HG03520 (cell line): ENCODE measurements around the gene TSPAN7.

Experiments
- ATAC-seq: cut with Tn5 transposase; IDR thresholded peaks from one replicate; pipeline ENCODE4 v1.9.1; 2021; ENCODE audit warnings: mild to moderate bottlenecking, moderate library complexity; ENCODE audit not compliant: unreplicated experiment

Gene TSPAN7, protein sequence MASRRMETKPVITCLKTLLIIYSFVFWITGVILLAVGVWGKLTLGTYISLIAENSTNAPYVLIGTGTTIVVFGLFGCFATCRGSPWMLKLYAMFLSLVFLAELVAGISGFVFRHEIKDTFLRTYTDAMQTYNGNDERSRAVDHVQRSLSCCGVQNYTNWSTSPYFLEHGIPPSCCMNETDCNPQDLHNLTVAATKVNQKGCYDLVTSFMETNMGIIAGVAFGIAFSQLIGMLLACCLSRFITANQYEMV

GRCh38 chrX:38561126-38561868 lies at the start of gene TSPAN7:
Gene TSPAN7, plus strand, starts transcription at chrX:38561542. Its CDS starts 5 bp downstream, at chrX:38561547.
- ATAC-seq: peak; percentile 71

- ATAC-seq: no peak
Measured at GRCh38 chrX:38513112-38513742, 48.1 kb upstream of the TSPAN7 start.

DNA sequence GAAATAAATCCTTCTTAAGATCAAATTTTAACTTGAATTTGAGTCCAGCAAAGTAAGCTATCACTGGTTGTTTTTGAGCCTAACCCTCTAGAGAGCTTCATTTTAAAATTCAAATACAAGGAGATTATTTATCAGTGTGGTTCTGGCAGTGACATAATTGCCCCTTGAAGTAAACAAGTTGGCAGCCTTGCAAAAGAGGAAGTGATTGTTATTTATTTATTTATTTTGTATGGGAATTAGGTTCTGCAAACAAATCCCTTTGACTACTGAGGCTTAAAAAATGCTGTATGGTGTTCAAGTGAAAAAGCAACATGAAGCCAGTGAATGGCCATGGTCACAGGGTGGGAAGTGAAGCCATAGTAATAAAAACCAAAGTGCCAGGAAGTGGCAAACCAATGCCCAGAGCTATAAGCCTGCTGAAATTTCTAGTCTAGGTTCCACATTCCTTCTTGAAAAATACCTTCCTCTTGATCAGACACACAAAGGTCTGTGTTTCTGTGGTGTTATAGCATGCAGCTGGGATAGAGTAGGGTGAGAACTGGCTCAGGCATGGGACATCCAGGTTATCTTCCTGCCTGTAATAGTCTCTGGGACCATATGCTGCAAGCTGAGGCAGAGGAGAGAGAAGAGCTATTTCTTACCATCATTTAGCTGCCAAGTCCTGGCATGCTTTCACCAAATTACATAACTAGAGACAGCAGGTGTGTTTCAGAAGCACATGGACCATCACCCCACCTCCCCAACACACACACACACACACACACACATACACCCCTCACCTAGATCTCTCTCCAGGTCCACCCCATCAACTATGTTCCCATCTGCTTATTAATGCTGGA lies 47.1 kb upstream of the TSPAN7 start:
- ATAC-seq: no peak

DNA sequence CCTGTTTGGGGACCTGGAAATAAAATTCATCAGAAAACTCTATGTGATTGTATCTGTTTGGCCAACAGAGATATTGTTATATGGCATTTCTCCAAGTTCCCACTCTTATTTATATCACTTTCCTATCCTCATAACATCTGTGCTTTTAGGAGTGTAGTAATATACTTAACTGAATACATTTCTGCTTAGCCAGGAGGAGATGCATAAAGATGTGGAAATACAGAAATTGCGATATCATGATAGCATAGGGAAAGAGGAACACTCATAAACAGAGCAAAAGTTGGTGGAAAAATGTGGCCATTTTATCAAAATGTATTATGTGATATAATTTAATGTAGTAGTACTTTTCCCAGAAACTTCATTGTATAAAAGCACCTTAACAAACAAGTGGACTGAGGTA lies 46.1 kb upstream of the TSPAN7 start:
- ATAC-seq: no peak

DNA sequence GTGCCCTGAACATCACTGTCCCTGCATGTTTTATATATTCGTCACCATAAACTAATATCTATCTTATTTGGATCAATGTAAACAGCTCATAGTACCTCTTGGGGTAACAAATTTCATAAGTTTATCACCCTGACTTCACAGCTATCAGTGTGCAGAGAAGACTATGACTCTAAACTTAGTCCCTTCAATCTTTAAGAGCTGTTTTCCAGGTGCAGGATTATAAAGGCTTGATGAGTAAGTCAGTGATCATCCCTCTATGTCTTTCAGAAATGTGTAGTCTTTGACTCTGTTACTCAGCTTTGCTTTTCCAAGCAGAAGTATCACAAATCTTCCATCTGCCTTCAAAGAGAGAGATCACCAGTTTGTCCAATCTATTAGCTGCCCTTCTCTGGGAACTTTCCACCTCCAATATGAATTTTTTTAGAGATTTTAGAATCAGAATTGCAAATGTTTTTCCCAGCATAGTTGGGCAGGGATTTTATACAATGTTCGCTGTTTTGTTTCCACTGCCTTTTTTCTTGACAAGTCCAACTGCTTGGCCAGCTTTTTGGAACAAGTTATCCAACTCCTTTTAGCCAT lies 45.1 kb upstream of the TSPAN7 start:
- ATAC-seq: no peak

DNA sequence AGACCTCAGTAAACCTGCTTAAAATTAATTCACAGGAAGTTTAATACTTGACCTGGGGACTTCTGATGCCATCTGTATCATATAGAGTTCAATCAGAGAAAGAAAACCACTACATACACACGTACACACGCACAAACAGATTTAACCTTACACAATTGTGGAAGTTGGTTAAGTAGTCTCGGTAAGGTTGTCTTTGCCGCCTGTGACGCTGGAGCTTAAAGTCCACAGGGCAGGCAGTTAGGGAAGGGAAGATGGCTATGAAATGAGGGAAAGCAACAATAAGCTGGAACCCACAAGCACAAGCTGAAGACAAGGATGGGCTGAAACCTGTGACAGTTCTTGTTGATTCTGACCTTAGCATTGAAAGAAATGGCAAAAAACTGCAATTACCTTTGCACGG lies 41.7 kb upstream of the TSPAN7 start:
- no peak for ATAC-seq

DNA sequence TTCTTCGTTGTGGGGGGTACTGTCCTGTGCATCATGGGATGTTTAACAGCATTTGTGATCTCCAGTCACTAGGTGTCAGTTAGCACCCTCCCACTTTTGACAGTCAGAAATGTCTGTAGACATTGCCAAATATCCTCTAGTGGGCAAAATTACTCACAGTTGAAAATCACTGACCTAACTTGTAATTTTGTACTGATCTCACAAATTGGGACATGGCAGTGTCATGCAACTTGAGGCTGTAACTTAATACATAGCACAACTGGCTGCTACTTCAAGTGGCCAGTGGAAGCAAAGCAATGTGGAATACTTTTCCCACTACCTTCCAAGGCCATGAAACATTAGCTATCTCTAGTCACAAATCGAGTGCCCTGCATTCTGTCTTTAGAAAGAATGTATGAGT lies 23.2 kb upstream of the TSPAN7 start:
- ATAC-seq: no peak

- ATAC-seq: no peak
Measured at GRCh38 chrX:38539748-38540147, 21.6 kb upstream of the TSPAN7 start.

DNA sequence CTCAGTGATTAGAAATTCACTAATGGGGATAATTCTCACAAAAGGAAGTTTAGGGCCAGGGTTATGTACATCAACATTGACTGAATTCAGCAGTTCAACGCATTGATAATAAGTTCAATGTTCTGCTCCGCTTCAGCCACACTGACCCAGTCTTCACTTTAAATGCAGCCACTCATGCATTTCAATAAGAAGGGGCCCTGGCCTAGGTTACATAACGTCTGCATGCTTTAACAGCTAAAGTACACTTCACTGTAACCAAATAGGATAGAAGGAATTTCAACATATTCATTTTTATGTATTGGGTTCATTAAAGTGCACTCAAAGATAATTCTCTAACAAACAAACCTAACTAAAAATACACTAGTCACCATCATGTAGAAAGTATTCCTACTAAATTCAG lies 12.8 kb upstream of the TSPAN7 start:
- no peak for ATAC-seq

GRCh38 chrX:38552721-38553120 lies 8.6 kb upstream of the TSPAN7 start:
- ATAC-seq: no peak

DNA sequence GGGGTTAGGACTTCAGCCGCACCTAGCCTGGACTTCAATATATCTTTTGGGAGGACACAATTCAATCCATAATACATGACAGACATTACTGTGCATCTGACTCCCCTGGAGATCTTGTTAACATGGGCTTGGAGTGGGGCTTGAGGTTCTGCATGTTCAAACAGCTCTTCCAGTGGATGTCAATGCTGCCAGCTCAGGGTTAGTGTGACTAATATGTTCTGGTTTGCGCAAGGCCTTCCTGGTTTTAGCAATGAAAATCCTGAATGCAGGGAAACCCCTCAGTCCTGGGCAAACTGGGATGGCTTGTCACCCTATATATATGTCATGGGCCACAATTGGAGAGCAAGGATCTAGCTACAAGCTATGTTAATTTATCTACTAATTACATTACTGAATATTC lies 2.7 kb upstream of the TSPAN7 start:
- no peak for ATAC-seq

- no peak for ATAC-seq
Measured at GRCh38 chrX:38560776-38561125, 591 bp upstream of the TSPAN7 start.

GRCh38 chrX:38561951-38562719 lies 793 bp downstream of the TSPAN7 start:
- no peak for ATAC-seq

DNA sequence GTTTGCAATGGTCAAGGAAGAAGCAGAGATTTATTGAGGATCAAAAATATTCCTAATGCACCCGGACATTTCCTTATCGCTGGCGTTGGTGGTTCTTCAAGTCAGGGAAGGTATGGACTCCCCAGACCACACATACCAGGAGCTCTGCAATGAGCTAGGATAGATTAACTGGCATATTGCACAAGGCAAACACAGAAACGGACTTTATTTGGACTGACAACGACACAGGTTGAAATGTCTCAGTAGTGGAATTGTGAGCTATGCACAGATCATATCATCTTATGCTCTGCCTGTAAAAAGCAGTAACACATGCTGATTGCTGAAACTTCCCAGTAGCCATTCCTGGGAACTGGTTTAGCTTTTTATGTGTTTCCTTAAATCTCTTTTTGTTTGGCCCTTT lies 1.7 kb downstream of the TSPAN7 start:
- no peak for ATAC-seq

GRCh38 chrX:38570396-38570795 lies 9.1 kb downstream of the TSPAN7 start:
- ATAC-seq: no peak

DNA sequence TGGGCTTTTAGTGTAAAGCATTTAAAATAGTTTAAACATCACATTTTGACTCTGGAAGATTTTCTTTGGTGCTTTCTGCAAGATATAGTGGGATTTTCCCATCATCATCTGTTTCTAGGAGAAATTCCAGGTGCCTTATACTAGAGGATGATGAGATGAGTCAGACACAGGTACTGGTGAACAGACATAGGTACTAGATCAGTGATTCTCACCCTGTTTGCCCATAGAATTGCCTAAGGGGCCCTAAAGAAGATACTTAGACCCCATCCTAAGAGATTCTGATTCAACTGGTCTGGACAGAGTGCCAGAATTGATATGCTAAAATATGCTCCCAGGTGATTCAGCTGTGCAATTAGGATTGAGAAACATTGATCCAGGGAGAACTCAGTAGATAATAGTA lies 9.7 kb downstream of the TSPAN7 start:
- ATAC-seq: no peak

DNA sequence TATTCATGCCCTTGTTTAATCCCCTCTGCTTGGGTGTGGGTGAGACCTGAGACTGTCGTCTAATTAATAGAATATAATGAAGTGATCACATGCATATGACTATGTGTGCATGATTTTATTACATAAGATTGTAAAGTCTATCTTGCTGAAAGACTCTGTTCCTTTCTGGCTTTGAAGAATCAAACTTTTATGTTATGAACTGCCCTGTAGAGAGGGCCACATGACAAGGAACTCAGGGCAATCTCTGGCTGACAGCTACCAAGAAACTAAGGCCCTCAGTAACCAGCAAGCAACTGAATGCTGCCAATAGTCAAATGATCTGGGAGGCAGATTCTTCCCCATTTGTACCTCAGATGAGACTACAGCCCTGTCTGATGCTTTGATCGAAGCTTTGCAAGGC lies 13.5 kb downstream of the TSPAN7 start:
- no peak for ATAC-seq

DNA sequence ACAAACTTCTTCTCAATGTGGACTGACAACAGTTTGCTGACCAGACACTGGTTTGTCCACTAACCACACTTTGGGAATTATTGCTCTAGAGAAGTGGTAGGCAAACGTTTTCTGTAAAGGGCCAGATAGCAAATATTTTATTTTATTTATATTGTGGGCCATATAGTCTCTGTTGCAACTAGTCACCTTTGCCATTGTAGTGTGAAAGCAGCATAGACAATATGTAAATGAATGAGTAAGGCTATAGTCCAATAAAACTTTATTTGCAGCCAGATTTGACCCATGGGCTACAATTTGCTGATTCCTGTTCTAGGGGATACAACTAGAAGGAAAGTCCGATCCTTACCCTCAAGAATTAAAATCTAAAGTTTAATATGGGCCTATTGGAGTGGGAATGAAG lies 14.5 kb downstream of the TSPAN7 start:
- ATAC-seq: no peak

DNA sequence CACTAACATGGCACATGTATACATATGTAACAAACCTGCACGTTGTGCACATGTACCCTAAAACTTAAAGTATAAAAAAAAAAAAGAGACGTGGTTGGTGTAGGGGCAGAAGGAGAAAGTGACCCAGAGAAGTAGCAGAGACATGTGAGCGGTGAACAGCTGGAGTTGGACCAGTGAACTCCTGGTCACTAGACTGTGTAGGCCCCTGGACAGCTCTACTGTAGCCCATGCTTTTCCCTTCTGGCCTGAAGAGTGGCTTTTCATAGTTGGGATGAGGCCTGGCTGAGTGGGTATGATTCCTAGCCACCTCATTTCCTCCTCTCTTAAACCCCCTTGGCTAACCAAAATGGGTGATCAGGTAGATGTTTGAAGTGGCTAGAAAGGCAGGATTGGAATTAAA lies 16.4 kb downstream of the TSPAN7 start:
- ATAC-seq: no peak

DNA sequence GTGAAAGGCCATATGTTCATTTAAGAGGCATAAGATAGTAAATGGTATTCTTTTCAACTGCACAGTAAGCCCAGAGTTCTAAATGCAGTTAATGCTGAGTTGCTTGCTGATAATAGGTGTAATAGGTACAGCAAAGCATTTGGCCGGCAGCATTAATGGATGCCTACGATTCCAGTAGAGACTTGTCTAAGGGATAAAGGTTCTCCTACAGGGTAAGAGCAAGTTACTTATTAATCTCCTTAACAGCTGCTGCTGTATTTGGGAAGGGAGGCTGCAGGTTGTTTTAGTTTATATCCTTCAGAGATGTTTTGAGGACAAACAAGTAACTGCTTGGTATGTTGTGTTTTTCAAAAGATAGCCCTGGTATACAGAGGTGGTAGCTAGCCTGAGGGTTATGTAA lies 16.8 kb downstream of the TSPAN7 start:
- ATAC-seq: no peak
